GM19452 (cell line): ENCODE data around the gene DDC.
A peak's percentile ranks its signal among the peaks of the same experiment; 100 is the strongest.

ENCODE experiments used
- ATAC-seq: cut with Tn5 transposase; IDR thresholded peaks from one replicate; pipeline ENCODE4 v1.9.1; 2021; ENCODE audit not compliant: unreplicated experiment

The DDC gene

GRCh38 chr7:50564640-50565558, at the start of gene DDC:
DDC (minus strand) TSS chr7:50565405; CDS start chr7:50544085, 21,320 bp downstream.
- ATAC-seq = no peak

- ATAC-seq = no peak
These were observed 48.3 kb upstream of the DDC start for GRCh38 chr7:50613473-50613872.

- ATAC-seq = no peak
These were observed 47.5 kb upstream of the DDC start for GRCh38 chr7:50612704-50613103.

GRCh38 chr7:50610521-50611277, 45.5 kb upstream of the DDC start:
- ATAC-seq = peak; percentile 80

- no peak for ATAC-seq
These were observed 43.1 kb upstream of the DDC start for GRCh38 chr7:50608196-50608906.

- no peak for ATAC-seq
These were observed 42.4 kb upstream of the DDC start for GRCh38 chr7:50607524-50608125.

GRCh38 chr7:50605059-50605458, 39.9 kb upstream of the DDC start:
- ATAC-seq = no peak

- no peak for ATAC-seq
These were observed 38.1 kb upstream of the DDC start for GRCh38 chr7:50603287-50603686.

GRCh38 chr7:50599385-50599784, 34.2 kb upstream of the DDC start:
- ATAC-seq = no peak

GRCh38 chr7:50598460-50599343, 33.5 kb upstream of the DDC start:
- ATAC-seq = no peak

GRCh38 chr7:50596484-50596883, 31.3 kb upstream of the DDC start:
- ATAC-seq = no peak

- peak; percentile 19 for ATAC-seq
These were observed 30.4 kb upstream of the DDC start for GRCh38 chr7:50595491-50596102.

GRCh38 chr7:50594734-50595485, 29.7 kb upstream of the DDC start:
- ATAC-seq = peak; percentile 49

- no peak for ATAC-seq
These were observed 28.9 kb upstream of the DDC start for GRCh38 chr7:50594136-50594535.

- ATAC-seq = no peak
These were observed 27.7 kb upstream of the DDC start for GRCh38 chr7:50592940-50593339.

- ATAC-seq = peak; percentile 64
These were observed 26.6 kb upstream of the DDC start for GRCh38 chr7:50591480-50592438.

- ATAC-seq = no peak
These were observed 25.9 kb upstream of the DDC start for GRCh38 chr7:50591098-50591479.

- no peak for ATAC-seq
These were observed 25.3 kb upstream of the DDC start for GRCh38 chr7:50590535-50590934.
